ENCODE data around the gene RAB11FIP5.

- no peak for TF ChIP-seq CTCF (IDR thresholded peaks at IDR 0.05)
- no peak for TF ChIP-seq POLR2A (IDR thresholded peaks at IDR 0.05)
Observed at GRCh38 chr2:73059106-73059505, 53.6 kb downstream of the RAB11FIP5 start.
